Keratinocyte (primary cell): ENCODE data around the gene CARD16. TPM values are rescaled to one million over a fixed set of nuclear protein-coding genes. Genes with fewer than 3 reads are reported as not detected.

Experiments used
- DNase-seq: peaks from one replicate; pipeline ENCODE4 v3.0.0-alpha.2; 2011; ENCODE audit warnings: low read depth, missing footprints, low spot score
- FAIRE-seq: peaks from 2 replicates; lab custom pipeline; 2011; peaks lifted over from hg19 to GRCh38; lab: Jason Lieb, UNC
- H2AFZ ChIP-seq: 2 replicates; pipeline ENCODE4 v1.6.0; 2012; ENCODE audit warnings: low read length, control low read depth, inconsistent platforms; ENCODE audit not compliant: control insufficient read depth
- H3K27ac ChIP-seq: 2 replicates; pipeline ENCODE4 v1.5.1; 2011; ENCODE audit warnings: low read length; ENCODE audit not compliant: control insufficient read depth, insufficient read depth
- H3K27me3 ChIP-seq: 3 replicates; pipeline ENCODE4 v1.6.0; 2011; ENCODE audit warnings: low read length; ENCODE audit not compliant: control insufficient read depth, insufficient read depth; ENCODE audit errors: extremely low read depth
- H3K36me3 ChIP-seq, 2 experiments: 2 replicates in 1 of 2; 3 replicates in 1 of 2; pipeline ENCODE4 v1.5.1; 2011; ENCODE audit warnings: low read length in 2 of 2, mild to moderate bottlenecking in 1 of 2; ENCODE audit not compliant: control insufficient read depth in 2 of 2, insufficient read depth in 2 of 2; ENCODE audit errors: extremely low read depth in 1 of 2
- H3K4me1 ChIP-seq: 3 replicates; pipeline ENCODE4 v1.5.1; 2011; ENCODE audit warnings: low read length; ENCODE audit not compliant: control insufficient read depth, insufficient read depth; ENCODE audit errors: extremely low read depth
- H3K4me2 ChIP-seq: 3 replicates; pipeline ENCODE4 v1.6.0; 2011; ENCODE audit warnings: low read depth, low read length; ENCODE audit not compliant: control insufficient read depth, insufficient read depth; ENCODE audit errors: extremely low read depth
- H3K4me3 ChIP-seq, 3 experiments: fragments of 200-600 bp in 1 of 3; sonication (generic) in 1 of 3; 2 replicates in 2 of 3; 3 replicates in 1 of 3; pipeline ENCODE4 v1.5.1; 2011 to 2016; ENCODE audit warnings: low read length in 3 of 3, mild to moderate bottlenecking in 3 of 3, control low read depth in 2 of 3, inconsistent platforms in 1 of 3, low read depth in 1 of 3, mixed read lengths in 1 of 3, mixed run types in 1 of 3, moderate library complexity in 1 of 3; ENCODE audit not compliant: control insufficient read depth in 2 of 3, insufficient read depth in 2 of 3; ENCODE audit errors: extremely low read depth in 1 of 3
- H3K79me2 ChIP-seq: 2 replicates; pipeline ENCODE4 v1.6.0; 2012; ENCODE audit warnings: low read length; ENCODE audit not compliant: control insufficient read depth, insufficient read depth
- H3K9ac ChIP-seq: 3 replicates; pipeline ENCODE4 v1.6.0; 2011; ENCODE audit warnings: low read length; ENCODE audit not compliant: control insufficient read depth, insufficient read depth; ENCODE audit errors: extremely low read depth
- H3K9me1 ChIP-seq: 3 replicates; pipeline ENCODE4 v1.6.0; 2011; ENCODE audit warnings: low read length; ENCODE audit not compliant: control insufficient read depth, insufficient read depth; ENCODE audit errors: extremely low read depth
- H3K9me3 ChIP-seq: 2 replicates; pipeline ENCODE4 v1.5.1; 2012; ENCODE audit warnings: low read depth, low read length; ENCODE audit not compliant: control insufficient read depth
- H4K20me1 ChIP-seq: 3 replicates; pipeline ENCODE4 v1.6.0; 2011; ENCODE audit warnings: low read length; ENCODE audit not compliant: control insufficient read depth, insufficient read depth; ENCODE audit errors: extremely low read depth
- EZH2 ChIP-seq: IDR thresholded peaks from one replicate; pipeline ENCODE4 v1.6.1; 2012; ENCODE audit warnings: inconsistent platforms, mild to moderate bottlenecking, low read length, moderate library complexity
- dilution Hi-C: fragments of 300-500 bp; cut with MboI; formaldehyde crosslinking; loops from one replicate; pipeline ENCODE4 v1.7.0; 2020; ENCODE audit warnings: low sequenced_read_pairs; ENCODE audit not compliant: extremely low pct_ligation_motif_present
- polyA plus RNA-seq, 5 experiments: library from polyadenylated mRNA; depleted of rRNA in 3 of 5; stranded (reverse) in 3 of 5; stranded (forward) in 1 of 5; unstranded in 1 of 5; fragments of >200 nt; gene quantifications; 1 replicate in 1 of 5; 2 replicates in 3 of 5; 3 replicates in 1 of 5; pipeline versions ENCODE4 v1.2.1 to v1.2.3, GENCODE V29; 2011 to 2012; ENCODE audit warnings: missing spikeins in 2 of 5, low read depth in 1 of 5, low replicate concordance in 1 of 5
- TF ChIP-seq, protein P1 (sequence below), 3 experiments: IDR thresholded peaks in 1 of 3; conservative IDR thresholded peaks in 1 of 3; optimal IDR thresholded peaks in 1 of 3; 2 replicates in 2 of 3; 3 replicates in 1 of 3; pipeline versions ENCODE3 to v1.5.1; 2011; ENCODE audit warnings: low read length in 3 of 3, mild to moderate bottlenecking in 3 of 3, moderate library complexity in 2 of 3, control low read depth in 1 of 3, inconsistent platforms in 1 of 3; ENCODE audit not compliant: insufficient read depth in 2 of 3; ENCODE audit errors: extremely low read depth in 1 of 3

CARD16 gene
- polyA plus RNA-seq, 1 donor (not counting 4 experiments of a cell fraction or from before 2014, with no cell fraction given): 16.6 TPM

DNA sequence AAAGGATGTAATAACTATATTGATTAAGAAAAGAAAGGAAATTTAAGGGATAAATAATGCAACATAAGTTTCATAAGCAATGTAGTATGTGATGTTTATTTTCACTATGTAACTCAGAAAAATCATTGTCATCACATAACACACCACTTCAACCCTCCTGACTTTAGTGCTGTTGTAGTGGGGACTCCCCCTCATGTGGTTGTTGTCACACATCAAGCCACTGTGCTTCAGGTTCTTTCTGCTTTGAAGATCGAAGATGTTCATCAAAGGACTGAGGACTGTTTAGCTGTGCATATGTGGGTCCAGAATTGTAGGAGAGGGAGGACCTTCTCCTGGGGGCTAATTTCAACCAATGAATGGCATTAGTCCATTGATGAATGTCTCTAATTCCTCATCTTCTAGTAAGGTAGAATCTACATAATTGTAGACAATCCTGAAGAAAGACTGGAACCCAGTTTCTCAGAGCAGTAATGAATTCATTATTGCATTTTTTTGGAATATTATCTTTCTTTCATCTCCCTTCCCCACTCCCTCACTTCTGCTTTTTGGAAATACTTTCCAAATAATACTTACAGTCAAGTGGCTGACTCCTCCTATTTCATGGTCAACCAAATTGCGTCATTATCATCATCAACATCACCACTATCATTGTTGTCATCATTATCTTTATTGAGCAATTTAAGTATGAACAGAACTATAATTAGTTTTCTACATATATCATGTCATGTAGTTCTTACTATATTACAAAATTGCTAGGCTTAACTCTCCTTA, 9.8 kb upstream of the CARD16 start:
- H3K36me3 ChIP-seq: no peaks in the 10 kb centered on the region
- no peaks in the 10 kb centered on the region for H4K20me1 ChIP-seq
- no peaks in the 10 kb centered on the region for H3K27me3 ChIP-seq
- H3K9ac ChIP-seq: no peak overlapping the region
- no peak overlapping the region for H2AFZ ChIP-seq
- H3K4me1 ChIP-seq: no peaks in the 10 kb centered on the region
- dilution Hi-C loops: no loop called here
- no peaks in the 10 kb centered on the region for H3K79me2 ChIP-seq
- H3K27ac ChIP-seq: no peak overlapping the region
- H3K9me1 ChIP-seq: no peaks in the 10 kb centered on the region
- H3K9me3 ChIP-seq: no peaks in the 10 kb centered on the region
- DNase-seq (no peak), FAIRE-seq (no peak)
- no peak overlapping the region for H3K4me3 ChIP-seq
- TF ChIP-seq EZH2: no peak
- TF ChIP-seq, protein P1, sequence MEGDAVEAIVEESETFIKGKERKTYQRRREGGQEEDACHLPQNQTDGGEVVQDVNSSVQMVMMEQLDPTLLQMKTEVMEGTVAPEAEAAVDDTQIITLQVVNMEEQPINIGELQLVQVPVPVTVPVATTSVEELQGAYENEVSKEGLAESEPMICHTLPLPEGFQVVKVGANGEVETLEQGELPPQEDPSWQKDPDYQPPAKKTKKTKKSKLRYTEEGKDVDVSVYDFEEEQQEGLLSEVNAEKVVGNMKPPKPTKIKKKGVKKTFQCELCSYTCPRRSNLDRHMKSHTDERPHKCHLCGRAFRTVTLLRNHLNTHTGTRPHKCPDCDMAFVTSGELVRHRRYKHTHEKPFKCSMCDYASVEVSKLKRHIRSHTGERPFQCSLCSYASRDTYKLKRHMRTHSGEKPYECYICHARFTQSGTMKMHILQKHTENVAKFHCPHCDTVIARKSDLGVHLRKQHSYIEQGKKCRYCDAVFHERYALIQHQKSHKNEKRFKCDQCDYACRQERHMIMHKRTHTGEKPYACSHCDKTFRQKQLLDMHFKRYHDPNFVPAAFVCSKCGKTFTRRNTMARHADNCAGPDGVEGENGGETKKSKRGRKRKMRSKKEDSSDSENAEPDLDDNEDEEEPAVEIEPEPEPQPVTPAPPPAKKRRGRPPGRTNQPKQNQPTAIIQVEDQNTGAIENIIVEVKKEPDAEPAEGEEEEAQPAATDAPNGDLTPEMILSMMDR (optimal IDR thresholded peaks at IDR 0.05 in 1 of 3, IDR thresholded peaks at IDR 0.05 in 1 of 3, conservative IDR thresholded peaks at IDR 0.05 in 1 of 3; ENCODE audit: extremely low read depth in 1 of 3, insufficient read depth in 2 of 3, low read length in 3 of 3): no peak
- H3K4me2 ChIP-seq: no peak overlapping the region

DNA sequence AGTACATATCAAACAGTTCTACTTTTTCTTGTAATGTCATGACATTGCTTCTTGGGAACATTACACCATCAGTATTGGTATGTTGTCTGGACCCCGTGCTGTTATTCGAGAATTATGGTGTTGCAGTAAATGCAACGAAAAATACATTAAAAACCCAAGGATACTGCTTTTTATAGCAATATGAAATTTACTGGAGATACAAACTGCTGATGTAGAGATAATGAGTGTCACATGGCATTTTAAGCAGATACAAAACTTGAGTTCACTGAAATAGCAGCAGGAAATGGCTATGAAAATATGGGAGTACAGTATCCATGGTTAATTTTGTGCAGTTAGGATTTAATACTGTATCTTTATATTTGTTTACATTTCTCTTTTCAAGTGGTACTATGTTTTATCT, 7.4 kb upstream of the CARD16 start:
- H2AFZ ChIP-seq: no peak overlapping the region
- no peaks in the 10 kb centered on the region for H4K20me1 ChIP-seq
- no peaks in the 10 kb centered on the region for H3K4me1 ChIP-seq
- H3K79me2 ChIP-seq: no peaks in the 10 kb centered on the region
- no peak for TF ChIP-seq EZH2
- TF ChIP-seq, protein P1 (optimal IDR thresholded peaks at IDR 0.05 in 1 of 3, IDR thresholded peaks at IDR 0.05 in 1 of 3, conservative IDR thresholded peaks at IDR 0.05 in 1 of 3; ENCODE audit: extremely low read depth in 1 of 3, insufficient read depth in 2 of 3, low read length in 3 of 3): no peak
- H3K36me3 ChIP-seq: no peaks in the 10 kb centered on the region
- H3K9me3 ChIP-seq: no peaks in the 10 kb centered on the region
- no peaks in the 10 kb centered on the region for H3K9me1 ChIP-seq
- H3K27me3 ChIP-seq: no peaks in the 10 kb centered on the region
- H3K4me2 ChIP-seq: no peak overlapping the region
- FAIRE-seq: no peak
- no peak overlapping the region for H3K4me3 ChIP-seq
- dilution Hi-C loops: no loop called here
- no peak overlapping the region for H3K9ac ChIP-seq
- H3K27ac ChIP-seq: no peak overlapping the region
- DNase-seq: no peak
